Measurements from ENCODE around the gene MALSU1. TPM values are rescaled to one million over a fixed set of nuclear protein-coding genes. Genes with fewer than 3 reads are reported as not detected.
A peak's percentile ranks its signal among the peaks of the same experiment; 100 is the strongest.
"Not testable (repeated sequence)": the region's sequence is repeated elsewhere in the genome, so short reads cannot be mapped to it uniquely, and the experiment has no call there.

Gene MALSU1
- total RNA-seq, 2 donors from 2014 or later, result 78.5 to 83.4 TPM

DNA sequence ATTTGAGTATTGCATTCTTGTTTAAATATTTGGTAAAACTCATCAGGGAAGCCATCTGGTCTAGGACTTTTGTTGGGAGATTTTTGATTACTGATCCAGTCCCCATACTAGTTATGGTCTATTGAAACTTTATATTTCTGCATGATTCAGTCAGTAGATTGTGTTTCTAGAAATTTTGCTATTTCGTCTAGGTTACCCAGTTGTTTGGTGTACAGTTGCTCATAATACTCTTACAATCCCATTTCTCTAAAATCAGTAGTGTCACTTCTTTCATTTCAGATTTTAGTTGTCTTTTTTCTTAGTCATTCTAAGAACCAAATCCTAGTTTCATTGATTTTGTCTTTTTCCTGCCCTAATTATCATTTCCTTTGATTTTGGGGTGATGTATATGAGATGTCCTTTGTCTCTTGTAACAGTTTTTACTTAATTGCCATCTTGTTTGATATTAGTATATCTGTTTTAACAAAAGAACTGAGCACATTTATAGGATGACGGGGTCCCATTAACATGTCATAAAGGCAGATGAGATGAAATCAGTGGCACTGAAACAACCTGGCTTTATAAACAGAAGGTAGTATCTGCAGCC is 7.9 kb downstream of the MALSU1 start:
- peak; percentile 68 to 95 for ATAC-seq
- H3K36me3 Mint-ChIP-seq, result peaks cover 20 to 52% of the 10 kb centered on the region in 2 donors
- peak overlapping the region; percentile 82 to 91 for H3K27ac Mint-ChIP-seq
- no peaks in the 10 kb centered on the region for H3K9me3 Mint-ChIP-seq
- DNase-seq (ENCODE audit: low spot score in 2 of 2), result no peak

DNA sequence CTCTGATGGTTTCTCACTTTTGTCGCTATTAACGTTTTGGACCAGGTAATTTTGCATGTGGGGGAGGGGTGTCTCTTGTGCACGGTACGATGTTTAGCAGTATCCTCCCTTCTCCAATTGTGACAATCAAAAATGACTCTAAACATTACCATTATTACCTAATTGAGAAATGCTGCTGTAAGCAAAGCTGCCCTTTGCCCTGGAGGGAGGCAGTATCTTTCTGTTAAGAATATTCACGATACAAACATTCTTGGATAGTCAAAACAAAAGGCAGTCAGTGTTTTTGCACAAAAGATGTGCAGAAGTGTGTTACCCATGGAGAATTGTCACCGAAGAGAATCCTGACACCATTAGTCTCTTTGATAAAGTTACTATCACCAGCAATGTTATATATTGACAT is 9.6 kb downstream of the MALSU1 start:
- DNase-seq (ENCODE audit: low spot score in 2 of 2) (no peak), ATAC-seq (no peak)
- Mint-ChIP-seq H3K9me3 (no peaks in the 10 kb centered on the region), H3K36me3 (peaks cover 15 to 40% of the 10 kb centered on the region in 2 donors), H3K27ac (no peak overlapping the region)

DNA sequence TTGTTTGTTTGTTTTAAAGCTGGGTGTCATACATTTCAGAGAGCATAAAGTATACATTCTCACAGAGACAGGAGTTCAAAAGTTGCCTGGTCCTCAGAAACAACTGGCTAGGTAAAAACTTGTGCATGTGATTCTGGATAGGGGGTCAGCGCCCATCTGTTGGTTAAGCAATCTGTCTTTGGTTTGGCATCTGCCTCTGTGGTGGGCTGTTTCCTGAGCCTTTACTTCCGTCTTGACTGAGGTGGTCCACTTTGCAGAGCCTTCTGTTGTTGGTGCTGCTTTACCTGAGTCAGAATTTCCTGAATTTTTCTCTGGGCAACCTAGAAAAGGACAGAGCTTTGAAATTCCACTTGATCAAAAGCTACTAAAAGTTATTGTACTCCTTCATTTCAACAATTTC is 13.0 kb downstream of the MALSU1 start:
- H3K27ac Mint-ChIP-seq; H3K9me3 Mint-ChIP-seq; ATAC-seq; DNase-seq (ENCODE audit: low spot score in 2 of 2): not testable (repeated sequence)
- peaks cover 0 to 13% of the 10 kb centered on the region in 2 donors for H3K36me3 Mint-ChIP-seq

DNA sequence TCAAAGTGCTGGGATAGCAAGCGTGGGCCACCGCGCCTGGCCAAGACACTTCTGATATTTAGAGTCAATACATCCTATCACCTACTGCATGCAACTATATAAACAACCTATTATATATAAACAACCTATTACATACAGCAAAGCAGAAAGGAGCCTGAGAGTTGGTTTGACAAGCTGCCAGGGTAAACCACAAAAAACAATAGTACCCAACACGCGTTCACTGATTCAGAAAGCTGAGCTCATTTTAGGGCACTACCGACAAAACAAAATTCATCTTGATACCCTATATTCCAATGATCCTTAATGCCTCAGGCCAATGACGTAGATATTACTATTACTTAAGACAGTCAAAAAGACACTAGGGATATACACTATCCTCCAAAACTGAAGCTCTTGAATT is 16.2 kb downstream of the MALSU1 start:
- ATAC-seq, result no peak
- Mint-ChIP-seq H3K36me3 (no peaks in the 10 kb centered on the region), H3K9me3 (no peaks in the 10 kb centered on the region), H3K27ac (no peak overlapping the region)
- DNase-seq (ENCODE audit: low spot score in 2 of 2), result no peak

DNA sequence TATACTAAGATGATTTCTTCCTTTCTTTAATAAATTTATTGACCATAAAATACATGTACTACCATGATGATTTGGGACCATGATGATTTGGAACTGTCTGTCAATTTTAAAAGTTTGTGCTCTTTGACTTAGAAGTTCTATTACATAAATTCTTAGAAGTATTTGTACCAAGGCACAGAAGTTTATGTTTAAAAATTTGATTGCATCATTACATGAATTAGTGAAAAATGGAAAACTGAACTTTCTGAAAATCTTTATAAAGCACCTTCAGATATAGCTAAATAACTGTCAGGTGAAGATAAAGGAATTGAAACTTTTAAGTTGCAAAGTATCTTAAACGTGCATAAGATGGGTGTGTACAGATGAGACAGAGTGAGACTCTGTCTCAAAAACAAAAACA is 32.0 kb downstream of the MALSU1 start:
- DNase-seq (ENCODE audit: low spot score in 2 of 2) (no peak), ATAC-seq (no peak)
- H3K27ac Mint-ChIP-seq, result no peak overlapping the region
- H3K9me3 Mint-ChIP-seq, result no peaks in the 10 kb centered on the region
- H3K36me3 Mint-ChIP-seq, result no peaks in the 10 kb centered on the region

DNA sequence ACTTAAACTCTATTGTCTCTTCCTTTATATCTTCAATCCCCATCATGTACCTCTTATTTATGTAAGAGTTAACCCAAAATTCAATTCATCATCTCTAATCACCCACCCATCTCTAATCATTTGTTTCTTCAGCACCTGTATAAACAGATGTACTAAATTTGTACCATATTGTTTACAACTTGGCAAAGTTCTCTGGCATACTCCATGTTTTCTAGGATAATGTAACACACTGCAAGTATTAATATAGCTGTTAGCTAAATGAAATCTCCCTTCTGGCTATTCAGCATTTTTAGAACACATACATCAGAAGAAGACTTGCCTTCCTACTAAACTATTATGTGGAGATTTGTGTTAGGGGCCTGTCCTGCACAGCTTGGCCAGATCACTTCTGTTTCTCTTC is 33.1 kb downstream of the MALSU1 start:
- ATAC-seq (no peak), DNase-seq (ENCODE audit: low spot score in 2 of 2) (no peak)
- Mint-ChIP-seq H3K36me3 (no peaks in the 10 kb centered on the region), H3K9me3 (no peaks in the 10 kb centered on the region), H3K27ac (no peak overlapping the region)

DNA sequence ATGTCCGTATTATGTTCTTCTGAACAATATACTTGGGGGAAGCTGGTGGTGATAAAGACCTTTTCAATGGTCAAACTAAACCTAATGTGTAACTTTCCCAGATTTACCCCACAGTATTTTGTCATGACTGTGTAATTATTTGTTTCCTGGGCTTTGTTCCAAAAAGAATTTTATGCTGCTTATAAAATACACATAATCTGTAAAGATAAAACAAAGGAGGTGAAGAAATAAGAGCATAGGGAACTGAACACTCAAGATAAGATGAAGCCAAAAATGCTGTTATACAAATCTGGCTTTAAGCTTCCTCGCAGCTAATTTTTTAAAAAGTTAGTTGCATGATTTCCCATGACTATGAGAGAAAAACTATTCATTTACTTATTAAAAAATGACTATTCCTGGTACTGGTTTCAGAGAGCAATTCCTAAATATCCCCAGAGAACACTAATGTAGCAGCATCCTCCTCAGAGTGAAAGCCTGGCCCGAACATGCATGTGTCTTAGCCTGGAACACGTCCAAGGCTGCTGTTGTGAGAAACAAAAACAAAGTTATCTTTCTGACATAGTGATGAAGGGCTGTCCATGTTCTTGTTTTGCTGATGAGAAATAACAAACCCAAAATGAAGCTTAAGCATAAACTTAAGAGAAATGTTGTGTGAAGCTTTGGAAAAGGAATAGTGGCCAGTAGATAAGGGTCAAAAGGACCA is 33.9 kb downstream of the MALSU1 start:
- H3K9me3 Mint-ChIP-seq, result no peaks in the 10 kb centered on the region
- H3K36me3 Mint-ChIP-seq, result no peaks in the 10 kb centered on the region
- H3K27ac Mint-ChIP-seq, result no peak overlapping the region
- ATAC-seq, result no peak
- DNase-seq (ENCODE audit: low spot score in 2 of 2), result no peak

DNA sequence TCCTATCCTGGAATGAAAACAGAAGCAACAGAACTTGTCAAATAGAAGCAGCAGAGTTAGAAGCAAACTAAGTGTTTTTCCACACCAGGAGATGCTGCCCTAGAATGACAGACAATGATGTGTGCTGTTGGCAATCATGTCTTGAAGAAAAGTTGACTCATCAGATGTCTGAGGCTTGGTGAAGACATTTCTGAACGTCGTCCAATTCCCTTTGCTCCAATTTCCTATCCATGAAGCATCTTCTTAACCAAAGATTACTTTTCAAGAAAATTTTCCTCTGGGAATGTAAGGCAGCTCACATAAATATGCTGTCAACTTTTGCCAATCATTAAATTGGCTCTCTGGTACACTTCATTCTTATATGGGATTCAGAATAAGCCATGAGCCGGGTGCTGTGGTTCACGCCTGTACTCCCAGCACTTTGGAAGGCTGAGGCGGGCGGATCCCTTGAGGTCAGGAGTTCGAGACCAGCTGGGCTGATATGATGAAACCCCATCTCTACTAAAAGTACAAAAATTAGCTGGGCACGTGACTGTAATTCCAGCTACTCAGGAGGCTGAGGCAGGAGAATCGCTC is 34.6 kb downstream of the MALSU1 start:
- DNase-seq (ENCODE audit: low spot score in 2 of 2) (no peak), ATAC-seq (no peak)
- H3K36me3 Mint-ChIP-seq, result no peaks in the 10 kb centered on the region
- no peak overlapping the region for H3K27ac Mint-ChIP-seq
- H3K9me3 Mint-ChIP-seq, result no peaks in the 10 kb centered on the region

DNA sequence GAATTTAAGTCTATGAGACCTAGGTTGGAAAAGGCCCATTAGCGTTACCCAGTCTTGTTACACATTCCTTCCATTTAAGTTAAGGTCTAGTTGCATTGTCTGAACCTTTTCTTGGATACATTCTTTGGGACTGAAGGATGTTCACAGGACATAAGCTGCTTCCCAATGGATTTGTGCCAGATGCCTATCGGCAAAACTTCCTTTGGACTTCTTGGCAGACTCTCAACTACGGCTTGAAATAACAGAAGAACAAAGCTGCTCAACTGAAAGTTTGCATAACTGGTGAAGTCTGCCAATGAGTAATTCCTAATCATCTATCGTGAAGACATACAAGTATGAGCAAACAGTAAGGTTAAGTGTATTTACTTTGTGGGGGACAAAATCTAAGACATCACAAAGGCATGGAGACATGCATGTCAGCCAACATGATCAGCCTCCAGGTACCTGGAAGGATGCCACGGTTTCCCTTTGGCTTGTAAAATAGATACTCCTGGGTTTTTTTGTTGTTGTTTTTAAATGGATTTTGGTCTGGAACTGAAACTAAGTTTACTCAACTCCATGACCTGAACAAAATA is 35.4 kb downstream of the MALSU1 start:
- Mint-ChIP-seq H3K9me3 (no peaks in the 10 kb centered on the region), H3K27ac (no peak overlapping the region), H3K36me3 (no peaks in the 10 kb centered on the region)
- no peak for ATAC-seq
- DNase-seq (ENCODE audit: low spot score in 2 of 2), result no peak

DNA sequence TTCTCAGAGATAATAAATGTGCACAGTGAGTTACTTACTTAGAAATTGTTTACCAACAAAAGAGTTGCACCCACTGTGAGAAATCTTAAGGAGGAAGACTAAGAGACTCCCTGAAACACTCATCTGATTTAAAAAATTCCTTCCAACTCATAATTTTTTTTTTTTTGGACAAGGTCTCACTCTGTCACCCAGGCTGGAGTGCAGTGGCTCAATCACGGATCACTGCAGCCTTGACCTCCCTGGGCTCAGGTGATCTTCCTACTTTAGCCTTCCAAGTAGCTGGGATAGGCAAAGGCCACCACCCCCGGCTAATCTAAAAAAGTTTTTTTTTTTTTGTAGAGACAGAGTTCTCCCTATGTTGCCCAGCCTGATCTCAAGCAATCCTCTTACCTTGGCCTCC is 36.0 kb downstream of the MALSU1 start:
- no peaks in the 10 kb centered on the region for H3K36me3 Mint-ChIP-seq
- H3K27ac Mint-ChIP-seq, result no peak overlapping the region
- no peak for ATAC-seq
- H3K9me3 Mint-ChIP-seq, result no peaks in the 10 kb centered on the region
- no peak for DNase-seq (ENCODE audit: low spot score in 2 of 2)

DNA sequence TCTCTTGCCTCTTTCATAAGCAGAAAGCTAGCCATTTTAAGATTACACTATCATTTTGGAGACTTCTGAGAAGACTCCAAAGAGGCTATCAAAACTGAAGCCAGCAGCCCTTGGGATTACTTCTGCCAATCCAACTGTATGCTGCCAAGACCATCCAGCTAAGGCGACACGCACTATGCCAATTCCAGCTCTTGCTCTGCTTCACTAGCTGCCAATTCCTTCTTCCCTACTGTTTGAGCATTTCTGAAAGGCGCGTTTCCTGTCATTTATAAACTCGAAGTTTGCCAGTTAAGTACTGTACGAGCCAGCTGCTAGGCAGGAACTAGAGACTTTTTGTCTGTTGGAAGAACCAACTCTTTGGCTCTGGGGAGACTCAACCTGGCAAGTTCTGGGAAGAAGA is 36.5 kb downstream of the MALSU1 start:
- no peak for DNase-seq (ENCODE audit: low spot score in 2 of 2)
- ATAC-seq, result no peak
- no peak overlapping the region for H3K27ac Mint-ChIP-seq
- no peaks in the 10 kb centered on the region for H3K36me3 Mint-ChIP-seq
- no peaks in the 10 kb centered on the region for H3K9me3 Mint-ChIP-seq

DNA sequence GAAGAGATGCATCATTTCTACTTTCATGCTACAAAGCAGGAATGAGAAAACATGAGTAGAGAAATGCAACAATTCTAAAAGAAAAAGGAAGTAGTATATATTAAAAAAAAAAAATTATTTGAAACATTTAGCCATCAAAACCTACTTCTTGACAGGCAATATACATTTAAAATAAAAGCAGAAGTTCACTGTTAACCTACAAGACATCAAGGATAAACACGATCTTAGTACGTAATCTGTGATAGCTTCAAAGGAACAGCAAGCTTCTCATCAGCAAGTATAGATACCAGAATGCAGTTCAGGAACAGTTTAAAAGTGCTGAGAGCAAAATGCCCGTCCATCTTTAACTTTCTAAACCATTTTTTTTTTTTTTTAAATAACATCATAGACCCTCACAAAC is 36.9 kb downstream of the MALSU1 start:
- Mint-ChIP-seq H3K36me3 (no peaks in the 10 kb centered on the region), H3K27ac (no peak overlapping the region), H3K9me3 (no peaks in the 10 kb centered on the region)
- DNase-seq (ENCODE audit: low spot score in 2 of 2) (no peak), ATAC-seq (no peak)

DNA sequence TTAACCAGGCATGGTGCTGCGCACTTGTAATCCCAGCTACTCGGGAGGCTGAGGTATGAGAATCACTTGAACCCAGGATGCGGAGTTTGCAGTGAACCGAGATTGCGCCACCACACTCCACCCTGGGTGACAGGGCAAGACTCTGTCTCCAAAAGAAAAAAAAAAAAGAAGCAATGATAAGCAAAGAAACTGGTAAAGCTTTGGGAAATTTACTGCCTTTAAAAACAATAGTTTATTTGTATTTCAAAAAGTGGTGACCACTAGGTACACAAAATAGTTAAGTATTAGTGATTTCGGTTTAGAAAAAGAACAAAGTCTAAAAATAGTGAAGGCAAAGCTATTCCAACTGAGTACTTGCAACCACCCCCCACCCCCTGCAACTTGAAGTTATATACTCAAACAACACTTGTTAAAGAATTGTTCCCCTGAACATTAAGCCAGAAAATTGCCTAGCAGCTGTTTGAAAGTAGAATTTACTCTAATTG is 37.7 kb downstream of the MALSU1 start:
- H3K36me3 Mint-ChIP-seq, result no peaks in the 10 kb centered on the region
- H3K9me3 Mint-ChIP-seq, result no peaks in the 10 kb centered on the region
- no peak for DNase-seq (ENCODE audit: low spot score in 2 of 2)
- H3K27ac Mint-ChIP-seq, result no peak overlapping the region
- no peak for ATAC-seq

DNA sequence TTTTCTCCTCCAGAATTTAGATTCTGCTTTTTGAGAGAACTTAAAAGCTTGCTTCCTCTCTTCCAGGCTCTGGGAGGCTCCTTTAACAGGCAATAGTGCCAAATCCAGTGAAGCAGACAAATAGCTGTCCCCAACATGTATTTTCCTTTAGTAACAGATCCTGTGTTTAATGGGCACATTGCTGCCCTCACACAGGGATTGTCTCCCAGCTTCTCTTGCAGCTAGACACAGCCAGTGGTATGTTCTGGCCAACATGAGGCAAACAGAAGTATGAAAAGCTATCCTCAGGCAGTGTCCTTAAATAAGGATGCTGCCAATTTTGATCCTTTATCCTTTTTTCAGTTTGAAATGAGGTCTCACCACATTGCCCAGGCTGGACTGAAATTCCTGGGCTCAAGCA is 38.2 kb downstream of the MALSU1 start:
- no peak for ATAC-seq
- Mint-ChIP-seq H3K36me3 (no peaks in the 10 kb centered on the region), H3K27ac (no peak overlapping the region), H3K9me3 (no peaks in the 10 kb centered on the region)
- DNase-seq (ENCODE audit: low spot score in 2 of 2), result no peak

DNA sequence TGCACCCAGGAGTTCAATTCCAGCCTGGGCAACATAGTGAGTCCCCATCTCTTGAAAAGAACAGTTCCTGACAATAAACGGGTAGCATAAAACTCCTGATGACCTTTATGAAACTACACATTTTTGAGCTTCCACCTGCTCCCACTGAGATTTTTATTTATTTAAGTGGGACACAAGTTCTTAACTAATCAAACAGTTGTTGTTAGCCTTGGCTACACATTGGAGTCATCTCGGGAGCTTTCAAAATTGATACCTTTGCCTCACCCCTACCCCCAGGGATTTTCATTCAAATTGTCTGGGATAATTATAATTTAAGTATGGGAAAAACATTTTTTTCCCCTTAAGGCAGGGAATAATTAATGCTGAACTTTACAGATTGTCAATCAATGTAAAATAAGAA is 39.3 kb downstream of the MALSU1 start:
- DNase-seq (ENCODE audit: low spot score in 2 of 2) (no peak), ATAC-seq (no peak)
- no peaks in the 10 kb centered on the region for H3K9me3 Mint-ChIP-seq
- no peaks in the 10 kb centered on the region for H3K36me3 Mint-ChIP-seq
- H3K27ac Mint-ChIP-seq, result no peak overlapping the region

DNA sequence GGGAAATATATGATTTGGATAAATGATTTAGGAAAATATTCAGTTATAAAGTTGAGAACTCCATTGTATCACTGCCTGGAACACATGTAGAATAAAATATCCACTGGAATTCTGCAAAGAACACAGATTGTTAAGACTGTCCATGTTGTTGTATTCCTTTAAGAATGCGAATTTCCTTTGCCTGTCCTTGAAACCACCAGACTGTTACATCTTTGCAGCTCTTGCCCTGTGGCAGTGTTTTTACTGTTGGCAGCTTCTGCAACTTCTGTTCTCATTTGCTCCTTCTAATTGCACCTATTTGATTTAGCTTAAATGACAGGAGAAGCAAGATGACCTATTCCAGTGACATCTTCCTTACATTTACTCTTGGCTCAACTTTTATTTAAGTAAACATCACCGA is 39.7 kb downstream of the MALSU1 start:
- ATAC-seq, result no peak
- Mint-ChIP-seq H3K9me3 (no peaks in the 10 kb centered on the region), H3K27ac (no peak overlapping the region), H3K36me3 (no peaks in the 10 kb centered on the region)
- no peak for DNase-seq (ENCODE audit: low spot score in 2 of 2)

DNA sequence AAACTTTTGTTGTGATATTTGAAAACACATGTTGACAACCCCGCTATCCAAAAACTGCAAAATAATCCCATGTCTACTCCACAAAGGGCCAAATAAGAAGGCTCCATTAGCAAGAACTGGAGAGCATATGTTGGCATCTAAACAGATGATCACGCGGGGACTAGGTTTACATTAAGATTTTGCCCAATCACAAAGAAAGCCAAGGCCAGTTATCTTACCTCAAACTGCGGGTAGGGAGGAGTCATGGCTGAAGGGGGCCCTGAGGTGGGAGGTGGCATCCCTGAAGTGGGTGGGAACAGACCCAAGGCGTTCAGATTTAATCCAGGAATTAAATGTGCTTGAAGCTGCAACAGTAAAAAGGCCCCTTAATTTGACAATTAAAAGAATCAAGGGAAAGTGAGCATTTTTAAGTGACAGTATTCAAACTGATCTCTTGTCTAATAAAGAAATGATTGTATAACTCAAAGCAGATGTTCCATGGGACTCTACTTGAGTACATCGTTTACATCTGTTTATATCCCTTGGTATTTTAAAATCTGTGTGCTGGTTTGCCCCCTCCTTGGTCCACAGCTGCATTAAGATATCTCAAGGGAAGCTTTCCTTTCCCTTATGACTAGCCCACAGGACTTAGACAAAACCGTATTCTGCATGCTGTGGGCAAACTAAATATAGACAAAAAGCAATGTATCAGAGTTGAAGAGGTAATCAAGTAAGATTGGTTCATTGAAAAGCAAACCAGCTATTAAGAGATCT is 42.9 kb downstream of the MALSU1 start:
- H3K9me3 Mint-ChIP-seq, result no peaks in the 10 kb centered on the region
- no peak overlapping the region for H3K27ac Mint-ChIP-seq
- peaks cover under 1 to 6% of the 10 kb centered on the region in 2 donors for H3K36me3 Mint-ChIP-seq
- ATAC-seq, result no peak
- DNase-seq (ENCODE audit: low spot score in 2 of 2), result no peak
